Esophagus (tissue), 2 donors: ENCODE data around the gene ADPRH. TPM values are rescaled to one million over a fixed set of nuclear protein-coding genes. Genes with fewer than 3 reads are reported as not detected.

ENCODE experiments used
- H3K27ac ChIP-seq, 2 donors: one replicate each; pipeline ENCODE4 v1.5.1; 2013; ENCODE audit warnings: low read depth in 2 of 2, mild to moderate bottlenecking in 2 of 2, inconsistent platforms in 1 of 2, low read length in 1 of 2, moderate library complexity in 1 of 2
- H3K27me3 ChIP-seq, 2 donors: one replicate each; pipeline ENCODE4 v1.6.1; 2013; ENCODE audit warnings: low read length in 2 of 2, control low read depth in 1 of 2, mild to moderate bottlenecking in 1 of 2; ENCODE audit not compliant: insufficient read depth in 2 of 2, control insufficient read depth in 1 of 2
- H3K36me3 ChIP-seq, 2 donors: one replicate each; pipeline ENCODE4 v1.6.1; 2013; ENCODE audit warnings: low read length in 1 of 2; ENCODE audit not compliant: control insufficient read depth in 2 of 2, insufficient read depth in 2 of 2
- H3K4me1 ChIP-seq, 2 donors: one replicate each; pipeline ENCODE4 v1.6.1; 2013; ENCODE audit warnings: low read length in 1 of 2; ENCODE audit not compliant: control insufficient read depth in 2 of 2, insufficient read depth in 2 of 2
- H3K4me3 ChIP-seq, 2 donors: one replicate each; pipeline ENCODE4 v1.5.1; 2013; ENCODE audit warnings: low read length in 2 of 2, mild to moderate bottlenecking in 2 of 2, low read depth in 1 of 2, moderate library complexity in 1 of 2
- H3K9me3 ChIP-seq, 2 donors: one replicate each; pipeline ENCODE4 v1.6.1; 2013; ENCODE audit warnings: mild to moderate bottlenecking in 2 of 2, low read depth in 1 of 2, low read length in 1 of 2, moderate library complexity in 1 of 2; ENCODE audit not compliant: control insufficient read depth in 2 of 2, insufficient read depth in 1 of 2
- WGBS, 2 donors: extraction: QIAGEN DNeasy Blood & Tissue Kit; methylation state at CpG; one replicate each; pipeline ENCODE4 v1.1.7; 2013; 5-methylcytosine and 5-hydroxymethylcytosine counted together
- polyA plus RNA-seq, 2 donors: library from polyadenylated mRNA; stranded (reverse); fragments of 200-250 nt; gene quantifications; one replicate each; pipeline ENCODE4 v1.2.3, GENCODE V29; 2013
- donor health status: healthy with polysubstance abuse.
- donor health status: Bipolar disorder and iron deficiency.

ADPRH gene
- polyA plus RNA-seq, 2 donors: 1.2 to 1.3 TPM

DNA sequence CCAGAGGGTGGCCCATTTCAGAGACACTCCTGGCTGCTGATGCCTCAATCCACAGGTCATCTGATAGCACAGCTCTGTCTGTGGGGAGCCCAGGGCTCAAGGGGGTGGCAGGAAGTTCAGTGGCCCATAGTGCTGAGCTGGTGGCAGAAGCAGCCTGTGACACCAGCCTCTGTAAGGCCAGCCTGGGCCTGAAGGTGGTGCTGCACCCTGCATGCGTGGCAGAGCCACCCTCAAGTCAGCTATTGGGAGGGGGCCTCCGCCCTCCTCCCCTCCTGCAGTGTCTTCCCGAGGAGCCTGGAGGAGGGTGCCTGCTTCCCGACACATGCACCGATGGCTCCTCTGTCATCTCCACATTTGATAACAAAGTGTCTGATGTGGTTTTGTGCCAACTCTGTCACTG, 21.4 kb downstream of the ADPRH start:
- WGBS, 2 donors: 63 to 73% methylated on average over 5 of the region's 5 CpGs
- no peak overlapping the region for H3K27ac ChIP-seq

DNA sequence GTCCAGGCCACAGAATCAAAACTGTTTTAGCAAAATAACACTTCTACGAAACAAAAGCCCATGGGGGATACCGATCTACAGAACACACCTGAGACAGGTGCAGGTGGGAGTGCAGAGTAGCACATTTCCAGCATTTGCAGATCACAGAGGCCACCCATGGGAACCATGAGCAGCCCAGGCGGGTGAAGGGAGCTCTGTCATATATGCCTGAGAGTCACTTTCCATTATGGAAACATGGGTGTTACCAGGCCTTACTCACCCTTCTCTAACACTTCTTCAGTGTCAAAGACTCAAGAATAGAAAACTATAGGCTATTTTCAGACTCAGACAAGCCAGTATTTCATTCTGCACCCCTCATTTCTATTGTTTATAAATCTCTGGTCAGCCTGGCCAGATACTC, 21.9 kb downstream of the ADPRH start:
- no peaks in the 10 kb centered on the region for H3K27me3 ChIP-seq
- H3K36me3 ChIP-seq: no peaks in the 10 kb centered on the region
- no peak overlapping the region for H3K27ac ChIP-seq
- H3K4me1 ChIP-seq: peaks cover 0 to 2% of the 10 kb centered on the region in 2 donors
- 80 to 85% methylated on average over 3 of the region's 3 CpGs for WGBS, 2 donors
- no peaks in the 10 kb centered on the region for H3K9me3 ChIP-seq
- no peak overlapping the region for H3K4me3 ChIP-seq

More for the DNA sequence above, 21.4 kb downstream of the ADPRH start:
- no peaks in the 10 kb centered on the region for H3K27me3 ChIP-seq
- no peaks in the 10 kb centered on the region for H3K36me3 ChIP-seq
- H3K4me1 ChIP-seq: peaks cover 0 to 2% of the 10 kb centered on the region in 2 donors
- no peak overlapping the region for H3K4me3 ChIP-seq
- H3K9me3 ChIP-seq: no peaks in the 10 kb centered on the region

DNA sequence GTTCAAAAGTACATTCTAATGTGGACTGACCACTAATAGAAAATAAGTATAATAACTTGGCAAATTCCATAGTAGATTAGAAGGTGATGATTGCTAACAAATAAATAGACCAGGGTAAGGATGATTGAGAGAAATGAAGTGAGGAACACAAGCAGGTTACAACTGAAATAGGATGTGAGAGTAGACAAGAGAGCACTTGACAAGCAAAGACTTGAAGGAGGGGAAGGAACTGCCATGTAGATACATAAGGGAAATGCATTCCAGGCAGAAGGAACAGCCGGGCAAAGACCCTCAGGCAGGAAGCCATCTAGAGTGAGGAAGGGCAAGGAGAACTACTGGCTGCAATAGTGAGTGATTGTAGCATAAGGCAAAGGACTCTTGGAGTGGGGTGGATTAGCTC, 23.4 kb downstream of the ADPRH start:
- Histone ChIP-seq H3K4me1 (peaks cover 0 to 2% of the 10 kb centered on the region in 2 donors), H3K27ac (no peak overlapping the region), H3K36me3 (no peaks in the 10 kb centered on the region), H3K9me3 (no peaks in the 10 kb centered on the region), H3K4me3 (no peak overlapping the region), H3K27me3 (no peaks in the 10 kb centered on the region)
- WGBS, 2 donors: 32 to 54% methylated on average over 1 of the region's 1 CpG

DNA sequence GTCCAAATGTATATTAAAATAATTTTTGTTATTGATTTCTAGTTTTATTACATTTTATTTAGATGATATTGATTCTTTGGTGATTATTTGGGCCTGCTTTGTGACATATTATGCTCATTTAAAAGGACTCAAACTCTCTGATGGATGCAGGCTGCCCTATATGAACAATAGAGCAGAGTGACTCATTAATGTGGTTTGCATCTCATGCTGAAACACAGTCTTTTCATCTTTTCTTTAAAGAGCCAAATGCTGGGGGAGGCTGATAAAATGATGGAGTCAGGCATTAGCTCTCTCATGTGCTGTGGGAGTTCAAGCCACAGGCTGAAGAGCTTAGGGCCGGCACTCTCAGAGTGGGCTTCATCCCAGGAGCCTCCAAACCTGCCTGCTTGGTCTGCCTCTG, 25.6 kb downstream of the ADPRH start:
- Histone ChIP-seq H3K4me1 (peaks cover 0 to 2% of the 10 kb centered on the region in 2 donors), H3K36me3 (no peaks in the 10 kb centered on the region), H3K27me3 (no peaks in the 10 kb centered on the region), H3K9me3 (no peaks in the 10 kb centered on the region), H3K4me3 (no peak overlapping the region), H3K27ac (no peak overlapping the region)
- 73 to 85% methylated on average over 1 of the region's 1 CpG for WGBS, 2 donors

DNA sequence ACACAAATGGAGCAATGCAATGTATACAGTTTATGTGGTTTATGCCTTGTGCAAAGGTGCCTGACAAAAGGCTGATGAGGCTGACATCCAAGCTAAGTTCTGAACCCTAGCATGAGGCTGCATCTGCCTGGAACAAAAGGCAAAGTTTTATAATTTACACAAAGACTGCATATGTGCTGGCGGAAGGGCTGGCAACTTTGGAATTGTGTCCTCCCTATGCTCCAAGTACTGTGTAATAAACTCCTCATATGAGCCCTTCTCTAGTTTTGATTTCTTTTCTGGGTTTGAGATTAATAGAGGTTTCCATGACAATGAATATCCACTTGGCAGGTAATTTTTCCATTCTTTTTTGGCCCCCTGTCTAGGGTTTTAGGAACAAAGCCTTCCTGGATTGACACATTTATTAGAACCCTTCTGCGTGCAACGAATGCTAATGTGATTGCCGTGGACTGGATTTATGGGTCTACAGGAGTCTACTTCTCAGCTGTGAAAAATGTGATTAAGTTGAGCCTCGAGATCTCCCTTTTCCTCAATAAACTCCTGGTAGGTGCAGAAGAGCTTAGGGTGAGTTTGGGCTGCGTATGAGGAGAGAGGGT, 29.2 kb downstream of the ADPRH start:
- Histone ChIP-seq H3K4me1 (no peaks in the 10 kb centered on the region), H3K27me3 (no peaks in the 10 kb centered on the region), H3K9me3 (peaks cover 0 to 2% of the 10 kb centered on the region in 2 donors), H3K27ac (no peak overlapping the region), H3K4me3 (no peak overlapping the region), H3K36me3 (no peaks in the 10 kb centered on the region)
- WGBS, 2 donors: 72 to 88% methylated on average over 6 of the region's 6 CpGs

DNA sequence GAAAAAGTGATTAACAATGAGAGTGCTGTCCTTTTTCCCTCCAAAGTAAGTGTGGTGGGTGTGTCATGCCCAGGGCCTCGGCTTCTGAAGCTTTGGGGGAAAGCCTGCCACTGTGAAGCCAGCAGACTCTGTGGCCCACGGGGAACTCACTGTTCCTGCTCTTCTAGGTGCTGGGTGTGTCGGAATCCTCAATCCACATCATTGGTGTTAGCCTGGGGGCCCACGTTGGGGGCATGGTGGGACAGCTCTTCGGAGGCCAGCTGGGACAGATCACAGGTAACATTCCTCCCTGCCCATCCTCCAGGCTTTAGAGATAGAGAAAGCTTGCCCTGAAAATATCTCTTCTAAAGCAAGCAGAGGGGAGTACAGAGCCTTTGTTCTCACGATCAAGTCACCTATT, 30.0 kb downstream of the ADPRH start:
- Histone ChIP-seq H3K4me3 (no peak overlapping the region), H3K27ac (no peak overlapping the region)
- WGBS, 2 donors: 35 to 43% methylated on average over 6 of the region's 6 CpGs

DNA sequence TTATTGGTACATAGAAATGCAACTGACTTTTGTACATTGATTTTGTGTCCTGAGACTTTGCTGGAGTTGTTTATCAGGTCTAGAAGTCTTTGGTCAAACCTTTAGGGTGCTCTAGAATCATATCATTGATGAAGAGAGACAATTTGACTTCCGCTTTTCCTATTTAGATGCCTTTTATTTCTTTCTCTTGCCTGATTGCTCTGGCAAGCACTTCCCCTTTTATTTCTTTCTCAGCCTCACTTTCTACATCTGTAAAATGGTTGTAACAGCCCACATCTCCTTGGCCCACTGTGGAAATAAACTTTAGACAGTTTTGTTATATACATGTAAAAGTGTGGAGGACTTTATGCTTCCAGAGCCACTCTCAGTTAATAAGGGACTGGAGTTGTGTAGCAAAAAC, 32.4 kb downstream of the ADPRH start:
- Histone ChIP-seq H3K27me3 (no peaks in the 10 kb centered on the region), H3K36me3 (no peaks in the 10 kb centered on the region), H3K4me1 (no peaks in the 10 kb centered on the region), H3K4me3 (no peak overlapping the region), H3K9me3 (peaks cover 0 to 2% of the 10 kb centered on the region in 2 donors), H3K27ac (no peak overlapping the region)
- 96 to 100% methylated on average over 1 of the region's 1 CpG for WGBS, 2 donors

More for the DNA sequence above, 30.0 kb downstream of the ADPRH start:
- H3K36me3 ChIP-seq: no peaks in the 10 kb centered on the region
- H3K9me3 ChIP-seq: peaks cover 0 to 2% of the 10 kb centered on the region in 2 donors
- H3K27me3 ChIP-seq: no peaks in the 10 kb centered on the region
- no peaks in the 10 kb centered on the region for H3K4me1 ChIP-seq

DNA sequence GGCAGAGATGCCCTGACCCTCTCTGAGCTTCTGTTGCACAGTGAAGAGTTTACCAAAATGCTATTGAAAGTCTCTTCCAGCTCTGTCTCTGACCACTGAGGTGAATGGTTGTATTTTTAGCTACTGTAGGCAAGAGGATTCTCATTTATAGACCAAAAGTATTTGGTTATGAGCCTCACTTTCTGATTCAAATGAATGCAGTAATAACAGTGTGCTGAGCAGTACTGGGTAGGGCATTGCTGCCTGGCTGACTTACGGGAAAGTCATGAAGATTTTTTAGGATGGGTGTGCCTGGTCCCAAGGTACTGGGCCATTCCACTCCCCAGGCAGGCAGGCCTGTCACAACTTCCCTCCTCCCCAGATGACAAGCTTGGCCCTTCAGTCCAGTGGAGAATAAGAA, 33.9 kb downstream of the ADPRH start:
- H3K27me3 ChIP-seq: no peaks in the 10 kb centered on the region
- no peaks in the 10 kb centered on the region for H3K36me3 ChIP-seq
- WGBS, 2 donors: 83 to 93% methylated on average over 1 of the region's 1 CpG
- H3K27ac ChIP-seq: no peak overlapping the region
- H3K4me1 ChIP-seq: no peaks in the 10 kb centered on the region
- H3K9me3 ChIP-seq: peaks cover 0 to 2% of the 10 kb centered on the region in 2 donors
- no peak overlapping the region for H3K4me3 ChIP-seq

DNA sequence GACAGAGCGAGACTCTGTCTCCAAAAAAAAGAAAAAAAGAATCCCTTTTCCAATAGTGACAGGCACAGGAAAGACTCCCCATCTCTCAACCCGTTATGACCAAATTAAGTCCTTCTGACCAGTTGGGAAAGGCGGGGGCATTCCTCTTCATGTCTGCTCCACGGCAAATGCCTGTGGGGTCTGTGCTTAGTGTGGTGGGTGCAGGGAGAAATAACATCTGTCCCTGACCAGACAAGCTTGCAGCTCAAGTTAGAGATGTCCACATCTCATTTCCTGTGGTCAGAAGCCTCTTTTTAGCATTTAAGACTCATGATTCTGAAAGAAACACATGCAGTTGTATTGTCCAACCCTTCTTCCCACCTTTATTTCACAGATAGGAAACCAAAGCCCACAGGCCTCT, 34.6 kb downstream of the ADPRH start:
- peaks cover 0 to 2% of the 10 kb centered on the region in 2 donors for H3K9me3 ChIP-seq

DNA sequence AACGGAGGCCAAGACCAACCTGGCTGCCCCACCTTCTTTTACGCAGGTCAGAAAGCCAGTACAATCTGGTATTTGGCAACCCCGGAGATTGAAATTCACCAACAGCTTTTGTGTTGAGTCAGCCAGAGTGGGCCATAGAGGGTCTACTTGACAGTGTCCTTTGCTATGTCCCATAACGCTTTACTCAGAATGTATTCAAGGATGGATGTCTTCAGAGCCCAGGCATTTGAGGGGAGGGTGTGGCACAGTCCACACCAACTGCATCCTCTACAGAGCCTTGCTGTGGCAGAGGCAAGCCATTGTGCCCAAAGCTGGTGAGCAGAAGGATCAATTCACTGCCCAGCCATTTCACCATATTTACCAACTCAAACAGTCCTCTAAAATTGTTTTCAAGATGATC, 36.8 kb downstream of the ADPRH start:
- no peak overlapping the region for H3K27ac ChIP-seq
- H3K36me3 ChIP-seq: no peaks in the 10 kb centered on the region
- no peak overlapping the region for H3K4me3 ChIP-seq
- no peaks in the 10 kb centered on the region for H3K27me3 ChIP-seq
- 82 to 86% methylated on average over 4 of the region's 4 CpGs for WGBS, 2 donors
- H3K4me1 ChIP-seq: no peaks in the 10 kb centered on the region
- H3K9me3 ChIP-seq: peaks cover 0 to 2% of the 10 kb centered on the region in 2 donors

More for the DNA sequence above, 34.6 kb downstream of the ADPRH start:
- H3K4me1 ChIP-seq: no peaks in the 10 kb centered on the region
- 89 to 96% methylated on average over 4 of the region's 4 CpGs for WGBS, 2 donors
- H3K36me3 ChIP-seq: no peaks in the 10 kb centered on the region
- no peaks in the 10 kb centered on the region for H3K27me3 ChIP-seq
- H3K4me3 ChIP-seq: no peak overlapping the region
- no peak overlapping the region for H3K27ac ChIP-seq
